ENCODE data around the gene TRMT1. TPM values are rescaled to one million over a fixed set of nuclear protein-coding genes. Genes with fewer than 3 reads are reported as not detected.

The TRMT1 gene
- total RNA-seq, 2 donors from 2014 or later, result 22.0 to 23.6 TPM

DNA sequence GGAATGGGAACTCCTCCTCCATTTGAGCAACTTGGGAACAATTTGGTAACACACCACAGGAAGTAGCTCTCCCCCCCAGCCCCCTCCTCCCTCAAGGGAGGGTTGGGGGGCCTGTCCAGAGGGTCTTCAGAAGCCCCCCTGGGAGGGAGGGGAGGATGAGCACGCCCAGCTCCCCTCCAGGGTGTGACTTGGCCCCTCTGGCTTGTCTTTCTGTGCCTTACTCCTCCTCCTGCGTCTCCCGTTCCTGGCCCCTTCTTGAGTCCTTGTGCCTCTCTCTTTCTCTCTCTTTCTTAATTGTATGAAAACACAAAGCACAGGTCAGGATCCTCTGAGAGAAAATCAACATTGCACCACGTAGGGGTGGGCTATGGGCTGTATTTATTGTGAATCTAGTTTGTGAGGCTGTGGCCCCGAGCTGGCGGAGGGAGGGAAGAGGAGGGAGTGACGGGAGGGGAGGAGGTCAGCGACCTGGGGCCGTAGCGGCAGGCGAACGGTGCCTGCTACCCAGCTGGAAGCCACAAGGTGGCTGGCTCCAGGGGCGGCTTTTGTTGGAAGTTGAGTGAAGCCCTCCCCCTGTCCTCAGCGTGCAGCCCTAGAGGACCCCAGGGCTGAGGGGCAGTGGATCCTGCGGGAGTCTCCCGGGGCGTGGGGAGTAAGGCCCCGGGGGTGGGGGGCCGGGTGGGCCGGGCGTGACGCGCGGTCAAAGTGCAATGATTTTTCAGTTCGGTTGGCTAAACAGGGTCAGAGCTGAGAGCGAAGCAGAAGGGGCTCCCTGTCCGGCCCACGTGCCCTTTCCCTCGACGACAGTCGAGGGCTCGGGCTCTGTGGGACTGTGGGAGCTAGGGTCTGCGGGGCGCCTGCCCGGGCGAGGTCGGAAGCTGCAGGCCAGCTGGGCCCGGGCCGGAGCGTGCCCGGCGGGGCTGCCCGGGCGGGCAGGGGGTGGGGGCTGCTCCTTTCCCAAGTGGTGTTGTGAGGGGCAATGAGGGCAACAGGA, 20.3 kb downstream of the TRMT1 start:
- DNase-seq (peak in 1 of 2 donors; percentile 38), ATAC-seq (no peak)
- intact Hi-C loops (cut with DNase I, micrococcal nuclease), result loop anchor here in 1 of 2 donors (10.0 kb wide), 1 partner anchor 111 kb away; no protein-coding TSS in a partner anchor

DNA sequence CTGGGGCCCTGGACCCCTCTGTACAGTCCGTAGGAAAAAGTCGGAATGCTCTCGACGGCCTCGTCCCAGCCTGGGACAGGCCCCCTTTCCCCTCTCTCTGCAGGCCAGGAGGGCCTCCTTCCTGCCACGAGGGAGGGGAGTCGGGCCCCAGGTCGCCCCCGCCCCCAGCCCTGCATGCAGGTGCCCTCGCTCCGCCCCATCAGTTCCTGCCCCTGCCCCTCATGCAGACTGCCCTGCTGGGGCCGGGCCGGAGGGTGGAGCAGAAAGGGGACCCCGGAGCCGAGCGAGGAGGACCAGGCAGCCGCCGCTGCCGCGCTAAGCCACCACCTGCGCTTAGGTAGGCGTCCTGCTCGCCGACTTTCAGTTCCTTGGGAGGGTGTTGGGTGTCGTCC, 21.2 kb downstream of the TRMT1 start:
- intact Hi-C loops (cut with DNase I, micrococcal nuclease), result loop anchor here in 1 of 2 donors (10.0 kb wide), 1 partner anchor 111 kb away; no protein-coding TSS in a partner anchor
- DNase-seq, result peak in 1 of 2 donors; percentile 46

DNA sequence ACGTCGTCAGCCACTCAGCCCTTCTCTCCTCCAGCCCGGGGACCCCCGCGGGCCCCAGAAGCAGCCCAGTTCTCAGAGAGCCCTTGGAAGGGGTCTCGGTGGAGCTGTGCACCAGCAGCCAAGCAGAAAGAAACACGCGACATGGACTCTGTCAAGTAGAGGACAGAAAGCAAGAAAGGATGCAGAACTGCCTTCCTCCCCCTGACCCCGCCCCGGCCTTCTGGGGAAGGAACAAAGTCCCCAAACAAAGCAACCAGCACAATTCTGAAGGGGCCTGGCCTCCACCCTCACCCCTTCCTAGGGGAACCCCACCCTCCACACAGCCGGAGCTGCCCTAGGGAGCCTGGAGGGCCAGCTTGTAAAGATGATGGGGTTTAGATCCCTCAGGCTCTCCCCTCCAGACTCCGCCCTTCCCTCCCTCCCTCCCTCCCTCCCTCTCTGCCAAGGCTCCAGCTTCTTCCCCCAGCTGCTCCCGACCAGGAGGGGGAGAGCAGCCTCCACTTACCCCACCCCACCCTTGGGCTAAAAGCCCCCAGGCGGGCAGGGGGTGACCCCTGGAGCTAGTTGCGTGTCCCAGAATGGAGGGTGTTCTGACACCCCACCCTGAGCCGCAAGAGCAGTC, 21.7 kb downstream of the TRMT1 start:
- DNase-seq (peak in 1 of 2 donors; percentile 40), ATAC-seq (no peak)
- intact Hi-C loops (cut with DNase I, micrococcal nuclease), result loop anchor here (5.0 to 10.0 kb wide), 2 partner anchors 110 to 113 kb away; no protein-coding TSS in a partner anchor

More for the DNA sequence above, 21.2 kb downstream of the TRMT1 start:
- ATAC-seq, result no peak

DNA sequence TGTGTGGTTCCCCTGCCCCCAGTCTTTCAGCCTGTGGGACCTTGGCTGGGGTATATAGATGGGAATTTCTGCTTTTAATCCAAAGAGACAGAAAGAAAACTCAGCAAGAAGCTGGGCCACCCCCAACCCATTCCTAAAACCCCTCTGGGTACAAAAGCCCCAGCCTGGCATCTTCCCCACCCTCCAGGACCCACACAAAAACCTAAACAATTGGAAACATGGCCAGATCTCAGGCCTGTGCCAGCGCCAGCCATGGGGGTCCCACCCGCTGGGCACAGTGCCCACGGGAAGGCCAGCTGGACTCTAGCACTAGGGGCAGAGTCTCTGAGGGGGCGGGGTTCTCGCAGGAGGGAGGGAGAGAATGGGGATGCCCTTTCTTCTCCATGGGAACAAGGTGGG, 22.4 kb downstream of the TRMT1 start:
- intact Hi-C loops (cut with DNase I, micrococcal nuclease), result loop anchor here (5.0 to 10.0 kb wide), 2 partner anchors 109 to 112 kb away; no protein-coding TSS in a partner anchor
- DNase-seq, result peak in 1 of 2 donors; percentile 48
- ATAC-seq, result peak; percentile 19

DNA sequence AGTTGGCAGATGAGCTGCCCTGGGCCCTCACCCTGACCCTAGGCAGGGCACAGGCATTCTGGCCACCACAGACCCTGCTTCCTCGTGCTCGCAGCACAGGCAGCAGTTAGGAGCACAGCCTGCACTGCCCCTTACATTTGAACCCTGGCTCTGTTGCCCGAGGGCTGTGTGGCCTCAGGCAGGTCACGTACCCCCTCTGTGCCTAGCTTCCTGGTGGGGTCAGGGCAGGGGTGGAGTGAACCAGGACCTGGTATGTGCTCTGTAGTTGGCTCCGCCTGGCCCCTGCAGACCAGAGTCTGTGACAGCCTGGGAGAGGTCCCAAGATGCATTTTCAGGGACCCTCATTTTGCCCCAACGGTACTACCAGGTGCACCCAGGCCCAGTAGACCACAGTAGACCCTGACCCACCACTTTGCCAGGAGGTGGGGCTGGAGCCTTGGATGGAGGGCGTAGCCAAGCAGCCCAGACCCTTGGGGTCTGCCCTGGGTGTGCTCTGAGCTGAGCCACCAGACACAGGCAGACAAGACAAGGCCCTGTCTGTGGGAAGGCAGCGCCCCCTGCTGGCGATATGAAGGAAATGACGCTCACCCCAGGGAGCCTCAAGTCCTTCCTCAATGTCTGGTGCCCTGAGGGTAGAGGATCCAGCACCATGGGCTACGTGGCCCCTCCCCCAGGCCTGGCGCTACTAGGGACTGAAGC, 23.0 kb downstream of the TRMT1 start:
- intact Hi-C loops (cut with DNase I, micrococcal nuclease), result loop anchor here (5.0 to 10.0 kb wide), 2 partner anchors 109 to 111 kb away; no protein-coding TSS in a partner anchor
- ATAC-seq (peak; percentile 74), DNase-seq (peak; percentile 75 to 82)

DNA sequence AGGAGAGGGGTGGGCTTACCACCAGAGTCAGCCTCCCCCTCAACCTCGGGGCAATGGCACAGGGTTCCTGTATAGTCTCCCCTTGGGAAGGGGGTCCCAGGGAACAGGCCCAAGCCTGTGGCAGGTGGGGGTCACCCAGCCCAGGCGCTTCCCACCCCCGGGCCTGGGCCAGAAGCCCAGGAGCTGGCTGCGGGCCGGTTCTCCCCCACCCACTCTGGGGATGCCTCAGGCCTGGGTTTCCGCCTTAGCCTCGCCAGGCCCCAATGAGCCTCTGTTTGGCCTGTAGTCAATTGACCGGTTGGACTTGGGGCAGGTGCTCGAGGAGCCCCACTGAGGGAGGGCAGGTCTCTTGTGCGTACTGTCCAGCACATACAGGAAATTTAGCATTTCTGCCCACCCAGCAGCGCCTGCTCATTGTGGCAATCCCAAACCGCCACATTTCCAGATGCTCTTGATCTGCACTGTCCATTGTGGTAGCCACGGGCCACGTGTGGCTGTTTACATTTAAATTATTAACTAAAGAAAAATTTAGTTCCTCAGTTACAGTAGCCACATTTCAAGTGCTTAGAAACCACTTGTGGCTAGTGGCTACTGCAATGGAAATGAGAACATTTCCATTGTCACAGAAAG, 23.8 kb downstream of the TRMT1 start:
- DNase-seq, result no peak
- intact Hi-C loops (cut with DNase I, micrococcal nuclease), result loop anchor here (5.0 to 10.0 kb wide), 2 partner anchors 108 to 110 kb away; no protein-coding TSS in a partner anchor
- ATAC-seq, result no peak

DNA sequence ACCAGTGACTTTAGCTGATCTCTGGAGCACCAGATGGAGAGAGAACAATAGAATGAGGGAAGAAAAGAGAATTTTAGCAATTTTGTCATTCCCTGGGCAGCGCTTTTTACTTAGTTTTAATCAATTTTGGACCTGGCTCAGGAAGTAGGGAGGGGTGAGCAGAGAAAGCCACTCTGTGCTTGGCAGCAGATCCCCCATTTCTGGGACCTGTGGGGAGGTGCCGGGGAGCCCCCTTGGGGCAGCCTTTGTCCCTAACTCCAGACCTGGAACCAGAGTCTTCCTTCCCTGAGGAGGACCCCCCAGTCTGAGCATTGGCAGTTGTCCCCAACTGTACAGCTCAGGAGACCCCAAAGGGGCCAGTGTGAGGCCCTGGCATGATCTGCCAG, 24.4 kb downstream of the TRMT1 start:
- no peak for ATAC-seq

DNA sequence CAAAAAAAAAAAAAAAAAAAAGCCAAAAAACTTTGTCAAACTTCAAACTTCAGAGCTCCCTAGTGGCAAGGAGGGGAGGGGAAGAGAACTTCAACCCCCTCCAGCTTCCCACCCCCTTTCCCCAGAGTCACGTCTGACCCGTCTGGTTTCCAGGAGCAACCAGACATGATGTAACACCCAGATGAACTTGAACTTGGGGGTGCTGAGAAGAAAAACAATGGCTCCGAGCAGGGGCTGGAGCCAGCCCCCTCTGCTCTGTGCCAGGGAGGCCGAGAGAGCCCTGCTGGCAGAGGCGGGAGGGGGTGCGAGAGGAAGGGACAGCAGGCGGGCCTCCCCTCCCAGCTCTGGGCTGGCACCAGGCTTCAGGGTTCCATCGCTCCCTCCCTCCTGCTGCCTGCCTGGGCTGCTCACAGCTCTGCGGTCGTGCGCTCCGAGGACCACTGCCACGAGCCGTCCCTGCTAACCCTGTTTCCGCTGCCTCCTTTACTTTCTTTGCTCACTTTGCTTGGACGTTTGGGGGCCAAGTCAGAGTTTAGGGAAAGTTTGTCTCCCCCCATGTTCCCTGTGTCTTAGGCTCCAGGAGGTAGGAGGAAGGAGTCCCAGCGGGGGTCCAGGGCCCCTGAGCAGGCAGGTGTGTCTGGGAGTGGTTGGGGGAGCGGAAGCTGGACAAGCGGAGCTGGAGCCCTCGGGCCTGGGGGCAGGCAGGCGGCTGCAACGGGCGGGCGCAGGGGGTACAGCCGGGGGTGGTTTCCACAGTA, 25.0 kb downstream of the TRMT1 start:
- DNase-seq (no peak), ATAC-seq (no peak)
- intact Hi-C loops (cut with DNase I, micrococcal nuclease), result loop anchor here (5.0 to 10.0 kb wide), 2 partner anchors 107 to 109 kb away; no protein-coding TSS in a partner anchor

More for the DNA sequence above, 24.4 kb downstream of the TRMT1 start:
- intact Hi-C loops (cut with DNase I, micrococcal nuclease), result loop anchor here (5.0 to 10.0 kb wide), 2 partner anchors 107 to 110 kb away; no protein-coding TSS in a partner anchor
- DNase-seq, result no peak

DNA sequence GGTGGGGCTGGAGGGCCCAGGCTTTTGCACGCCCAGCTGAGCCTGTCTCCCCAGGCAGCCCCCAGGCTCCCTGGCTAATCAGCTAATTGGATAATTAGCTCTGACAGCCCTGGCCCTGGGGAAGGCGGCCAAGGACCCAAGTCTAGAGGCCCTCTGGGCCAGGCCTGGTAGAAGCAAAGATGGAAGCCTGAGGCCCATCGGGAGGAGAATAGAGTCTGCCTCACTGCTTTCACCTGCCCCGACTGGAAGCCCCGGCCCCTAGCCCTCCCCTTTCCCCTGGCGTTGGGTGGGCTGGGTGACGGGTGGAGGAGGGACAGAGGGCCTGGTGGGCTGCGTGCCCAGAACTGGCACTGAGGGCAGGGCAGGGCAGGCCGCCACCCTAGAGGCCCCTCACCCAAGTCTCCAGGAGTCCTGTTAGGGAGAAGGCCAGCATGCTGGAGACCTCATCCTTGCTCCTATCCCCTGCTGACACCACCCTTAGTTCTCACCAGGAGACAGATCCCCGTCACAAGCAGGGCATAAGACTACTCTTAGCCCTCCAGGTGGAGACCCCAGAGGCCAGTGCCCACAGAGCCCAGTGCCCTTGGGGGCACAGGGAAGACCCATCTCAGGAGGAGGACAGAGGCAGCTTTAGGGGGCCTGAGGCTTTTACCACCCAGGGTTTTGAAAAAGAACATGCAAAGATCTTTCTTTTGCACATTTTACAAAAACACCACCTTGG, 25.9 kb downstream of the TRMT1 start:
- DNase-seq (no peak), ATAC-seq (no peak)
- intact Hi-C loops (cut with DNase I, micrococcal nuclease), result loop anchor here (5.0 to 10.0 kb wide), 2 partner anchors 106 to 108 kb away; no protein-coding TSS in a partner anchor

DNA sequence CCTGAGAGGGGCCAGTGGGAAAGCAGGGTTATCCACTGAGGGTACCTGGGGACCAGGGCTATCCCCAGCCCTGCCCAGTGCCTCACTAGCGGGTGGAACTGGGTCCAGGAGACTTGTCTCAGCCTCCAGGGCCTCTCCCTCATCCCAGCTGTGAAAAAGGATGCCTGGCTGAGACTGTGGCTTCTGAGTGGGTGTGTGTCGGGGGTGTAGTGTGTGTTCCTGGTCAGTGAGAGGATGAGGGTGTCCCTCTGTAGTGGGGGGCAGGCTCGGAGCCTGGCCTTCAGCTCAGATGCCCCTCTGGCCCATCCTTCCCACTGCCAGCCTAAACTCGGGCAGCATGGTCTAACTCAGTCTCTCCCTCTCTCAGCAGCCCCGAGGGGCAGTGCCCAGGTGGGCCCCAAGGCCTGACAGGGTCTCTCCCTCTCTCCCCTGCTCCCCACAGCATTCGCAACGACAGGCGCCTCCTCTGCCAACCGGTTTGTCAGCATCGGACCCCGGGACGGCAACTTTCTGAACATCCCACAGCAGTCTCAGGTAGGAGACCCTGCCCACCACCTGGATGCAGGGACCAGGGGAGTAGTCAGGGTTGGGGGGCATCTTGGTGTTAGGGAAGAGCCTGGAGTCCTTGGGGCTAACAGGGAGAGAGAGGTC, 26.6 kb downstream of the TRMT1 start:
- DNase-seq (no peak), ATAC-seq (no peak)
- intact Hi-C loops (cut with DNase I, micrococcal nuclease), result loop anchor here (5.0 to 10.0 kb wide), 2 partner anchors 105 to 108 kb away; no protein-coding TSS in a partner anchor

DNA sequence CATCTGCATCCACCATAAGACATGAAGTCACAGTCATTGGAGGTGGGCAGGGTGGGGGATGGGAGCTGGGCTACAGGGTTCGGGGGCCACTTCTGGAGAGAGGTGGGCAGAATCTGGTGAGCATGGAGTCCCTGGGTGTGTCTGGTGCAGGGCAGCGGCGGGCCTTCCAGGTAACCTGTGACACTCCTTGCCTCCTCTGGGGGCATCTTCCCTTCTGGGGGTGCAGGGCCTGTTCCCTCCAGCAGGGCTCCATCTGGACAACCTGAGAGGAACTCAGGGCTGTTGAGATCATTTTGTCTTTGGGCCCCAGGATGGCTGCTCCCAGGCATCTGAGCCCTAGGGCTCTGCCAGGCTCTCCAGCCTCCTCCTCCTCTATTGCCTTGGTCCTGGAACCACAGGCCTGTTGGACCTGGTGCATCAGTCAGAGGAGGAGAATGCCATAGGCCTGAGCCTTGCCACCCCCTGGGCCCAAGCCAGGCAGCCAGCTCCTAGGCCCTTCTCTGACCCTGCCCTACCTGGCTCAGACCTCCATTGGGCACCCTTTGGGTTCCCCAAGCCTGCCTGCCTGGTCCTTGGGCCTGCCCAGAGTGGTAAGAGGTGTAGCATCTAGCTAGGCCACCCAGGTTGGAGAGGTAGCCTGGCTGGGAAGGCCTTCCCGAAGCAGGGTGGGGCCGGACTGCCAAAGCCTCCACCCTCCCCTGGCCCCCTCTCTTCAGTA, 27.2 kb downstream of the TRMT1 start:
- DNase-seq (no peak), ATAC-seq (no peak)
- intact Hi-C loops (cut with DNase I, micrococcal nuclease), result no loop called here

DNA sequence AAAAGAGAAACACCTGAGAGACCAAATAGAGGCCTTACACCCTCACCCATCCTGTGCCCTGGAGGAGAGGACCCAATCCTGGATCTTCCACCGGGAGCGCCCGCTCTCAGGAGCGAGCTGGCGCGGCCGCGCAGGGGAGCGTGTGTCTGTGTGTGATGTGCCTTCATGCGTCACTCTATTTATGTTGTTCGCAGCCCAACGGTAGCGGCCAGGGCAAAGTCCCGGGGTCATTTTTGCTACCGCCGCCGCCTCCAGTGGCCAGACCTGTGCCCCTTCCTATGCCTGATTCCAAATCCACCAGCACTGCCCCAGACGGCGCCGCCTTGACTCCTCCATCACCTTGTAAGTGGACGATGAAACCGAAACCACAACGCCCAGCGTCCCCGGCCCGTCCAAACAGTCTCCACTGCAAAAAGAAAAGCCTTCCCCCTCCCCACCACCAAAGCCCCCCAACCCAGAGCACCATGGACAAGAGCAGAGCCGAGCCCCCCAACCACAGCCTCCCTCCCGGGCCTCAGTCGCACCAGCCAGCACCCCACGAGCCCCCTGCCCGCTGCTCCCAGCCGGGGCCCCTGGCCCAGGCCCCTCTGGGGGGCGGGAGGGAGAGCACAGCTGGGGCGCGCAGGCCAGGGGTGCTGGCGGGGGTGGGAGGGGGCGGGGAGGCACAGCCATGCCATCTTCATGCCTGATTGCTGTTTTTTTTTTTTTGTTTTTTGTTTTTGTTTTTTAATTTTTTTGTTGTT, 28.6 kb downstream of the TRMT1 start:
- DNase-seq, result no peak
- intact Hi-C loops (cut with DNase I, micrococcal nuclease), result no loop called here
- ATAC-seq, result no peak

DNA sequence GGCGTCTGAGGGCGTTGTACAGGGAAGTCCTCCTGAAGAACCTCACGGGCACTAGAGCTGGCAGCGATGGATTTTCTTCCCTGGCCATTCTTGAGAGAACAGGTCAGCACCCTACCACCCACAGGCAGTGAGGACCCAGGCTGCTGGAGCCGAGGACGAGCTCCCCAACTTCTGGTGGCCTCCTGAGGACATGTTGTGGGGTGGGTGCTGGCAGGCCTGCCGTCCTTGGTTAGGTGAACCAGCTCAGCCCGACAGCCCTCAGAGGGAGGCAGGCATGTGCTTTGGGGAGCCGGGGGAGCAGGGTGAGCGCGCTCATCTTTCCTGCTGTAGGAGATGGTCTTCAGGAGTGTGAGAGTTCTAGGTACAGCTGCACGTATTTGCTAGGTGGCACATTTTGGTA, 29.2 kb downstream of the TRMT1 start:
- ATAC-seq, result no peak
- no peak for DNase-seq
- intact Hi-C loops (cut with DNase I, micrococcal nuclease), result no loop called here

DNA sequence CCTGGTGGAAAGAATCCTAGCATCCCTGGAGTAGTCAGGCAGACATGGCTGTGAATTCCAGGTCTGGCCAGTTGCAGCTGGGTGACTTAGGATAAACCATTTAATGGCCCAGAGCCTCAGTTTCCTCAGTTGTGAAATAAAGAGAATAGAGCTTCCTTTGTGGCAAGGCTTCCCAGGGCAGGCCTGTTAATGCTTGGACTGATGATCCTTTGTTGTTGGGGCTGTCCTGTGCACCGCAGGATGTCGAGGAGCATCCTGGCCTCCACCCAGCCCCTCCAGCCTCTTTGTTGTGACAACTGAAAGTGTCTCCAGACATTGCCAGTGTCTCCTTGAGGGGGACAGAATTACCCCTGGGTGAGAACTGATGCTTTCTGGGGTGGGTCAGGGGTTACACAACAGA, 30.2 kb downstream of the TRMT1 start:
- intact Hi-C loops (cut with DNase I, micrococcal nuclease), result no loop called here
- no peak for ATAC-seq
- no peak for DNase-seq

DNA sequence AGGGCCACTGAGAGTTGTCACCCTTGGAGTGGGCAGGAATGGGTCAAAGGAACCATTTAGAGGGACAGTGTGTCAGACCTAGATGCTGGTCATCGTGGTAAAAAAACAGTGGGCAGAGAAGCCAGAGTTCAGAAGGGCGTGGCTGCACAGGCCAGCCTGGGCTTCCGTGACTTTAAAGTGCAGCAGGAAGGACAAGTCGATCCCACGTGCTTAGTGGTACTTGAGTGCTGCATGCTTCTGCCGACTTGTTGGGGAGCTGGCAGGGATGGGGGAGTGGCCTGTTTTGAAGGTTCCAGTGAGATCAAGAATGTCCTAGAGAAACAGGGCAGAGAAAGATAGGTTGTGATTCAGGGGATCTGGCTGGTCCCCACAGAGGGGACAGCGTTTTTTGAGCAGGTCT, 30.9 kb downstream of the TRMT1 start:
- ATAC-seq, result peak; percentile 67

More for the DNA sequence above, 30.9 kb downstream of the TRMT1 start:
- intact Hi-C loops (cut with DNase I, micrococcal nuclease), result no loop called here
- DNase-seq, result no peak
